Suppressor macrophage treated with lipopolysaccharide for 4 hours (primary cell): ENCODE measurements around the gene STX8.

Experiments
- DNase-seq: peaks from one replicate; pipeline ENCODE4 v3.0.0-alpha.2; 2020

The STX8 gene

DNA sequence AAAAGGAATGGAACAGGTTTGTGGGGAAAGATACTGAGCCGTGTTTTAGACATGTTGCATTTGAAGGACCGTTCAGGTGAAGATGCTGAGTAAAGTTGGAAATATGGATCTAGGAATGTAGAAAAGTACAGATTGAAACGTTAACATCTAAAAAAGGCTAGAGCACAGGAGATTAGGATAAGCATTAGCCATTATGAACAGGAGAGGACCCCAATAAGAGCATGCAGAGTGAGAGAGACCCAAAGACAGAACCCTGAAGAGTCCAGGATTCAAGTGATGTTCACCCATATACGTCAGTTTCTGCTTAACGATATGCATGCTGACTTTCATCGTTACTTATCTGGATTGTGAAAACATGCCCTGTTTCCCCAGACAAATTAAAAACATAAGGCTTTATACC, 140.5 kb downstream of the STX8 start:
- no peak for DNase-seq

- DNase-seq, result no peak
These were observed 141.0 kb downstream of the STX8 start for GRCh38 chr17:9434642-9435057.

GRCh38 chr17:9432934-9433421, 142.6 kb downstream of the STX8 start:
- no peak for DNase-seq

- no peak for DNase-seq
These were observed 143.3 kb downstream of the STX8 start for GRCh38 chr17:9432134-9432885.

- DNase-seq, result no peak
These were observed 144.0 kb downstream of the STX8 start for GRCh38 chr17:9431620-9432019.

DNA sequence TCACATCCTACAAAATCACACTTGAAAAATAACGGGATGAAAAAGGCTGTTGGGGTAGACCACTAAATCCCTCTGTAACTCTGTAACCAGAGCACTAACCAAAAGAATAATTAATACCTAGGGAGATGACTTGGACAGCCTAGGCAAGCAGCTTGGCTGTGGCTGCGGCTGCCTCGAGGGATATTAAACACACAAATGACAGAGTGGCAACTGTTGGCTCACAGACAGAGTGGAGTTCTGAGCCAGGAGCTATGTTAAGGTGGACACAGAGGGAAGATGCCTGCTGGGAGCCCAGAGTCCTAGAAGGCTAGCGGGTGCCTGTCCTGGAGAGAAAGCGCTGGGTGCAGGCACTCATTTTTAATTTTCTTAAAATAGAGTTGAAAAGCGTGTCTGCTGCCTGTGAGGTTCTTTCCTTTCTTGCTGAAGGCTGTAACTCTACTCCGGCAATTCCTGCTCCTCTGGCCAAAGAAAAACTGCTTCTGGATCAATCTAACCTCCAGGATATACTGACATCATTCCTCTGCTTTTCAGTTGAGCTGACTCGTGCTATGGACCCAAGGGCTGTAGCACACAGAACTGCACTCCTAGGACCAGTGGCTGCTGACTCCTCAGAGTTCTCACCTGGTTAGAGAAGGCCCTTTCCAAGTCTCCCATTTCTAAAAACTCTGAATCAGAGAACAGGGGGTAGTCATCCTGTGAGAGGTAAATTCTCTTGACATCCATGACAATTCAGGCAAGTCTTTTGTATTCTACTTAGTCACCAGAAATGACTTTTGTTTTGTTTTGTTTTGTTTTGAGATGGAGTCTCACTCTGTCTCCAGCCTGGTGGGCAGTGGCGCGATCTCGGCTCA, 147.9 kb downstream of the STX8 start:
- DNase-seq, result no peak

DNA sequence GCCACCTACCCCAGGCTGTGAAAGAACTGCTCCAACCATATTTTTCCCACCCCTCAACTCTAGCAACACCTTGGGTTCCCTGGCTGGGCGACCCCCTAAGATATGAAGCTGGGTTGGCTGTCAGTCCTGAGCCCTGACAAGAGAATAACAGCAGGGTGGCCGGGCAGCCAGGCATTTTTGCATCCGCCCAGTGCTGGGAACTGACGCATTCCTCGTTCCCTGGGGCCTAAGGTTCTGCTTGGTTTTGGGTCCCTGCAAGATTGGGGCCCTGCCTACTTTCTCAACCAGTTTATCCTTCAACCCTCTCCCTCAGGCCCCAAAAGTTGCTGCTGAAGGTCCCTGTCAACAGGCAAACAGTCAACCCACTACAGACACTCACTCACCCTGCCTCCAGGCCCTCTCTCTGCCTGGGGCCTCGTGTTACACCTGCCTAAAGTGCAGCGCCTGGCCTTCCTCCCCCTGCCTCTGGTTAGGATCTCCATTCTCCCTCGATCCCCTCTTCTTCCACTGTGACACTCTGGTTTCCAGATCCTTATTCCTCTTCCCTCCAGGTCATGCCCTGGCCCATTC, 151.5 kb downstream of the STX8 start:
- no peak for DNase-seq

DNA sequence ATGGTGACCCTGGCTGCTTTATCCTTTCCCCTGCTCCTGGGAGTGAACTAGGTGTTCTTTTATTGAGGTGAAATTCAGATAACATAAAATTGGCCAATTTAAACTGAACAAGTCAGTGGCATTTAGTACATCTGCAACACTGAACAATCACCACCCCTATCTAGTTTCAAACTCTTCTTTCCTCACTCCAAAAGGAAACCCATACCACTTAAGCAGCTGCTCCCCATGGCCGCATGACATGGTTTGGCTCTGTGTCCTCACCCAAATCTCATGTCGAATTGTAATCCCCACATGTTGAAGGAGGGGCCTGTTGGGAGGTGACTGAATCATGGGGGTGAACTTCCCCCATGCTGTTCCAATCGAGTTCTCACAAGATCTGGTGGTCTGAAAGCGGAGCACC, 154.1 kb downstream of the STX8 start:
- no peak for DNase-seq

GRCh38 chr17:9419932-9420453, 155.6 kb downstream of the STX8 start:
- DNase-seq, result no peak

GRCh38 chr17:9414471-9414870, 161.1 kb downstream of the STX8 start:
- no peak for DNase-seq

DNA sequence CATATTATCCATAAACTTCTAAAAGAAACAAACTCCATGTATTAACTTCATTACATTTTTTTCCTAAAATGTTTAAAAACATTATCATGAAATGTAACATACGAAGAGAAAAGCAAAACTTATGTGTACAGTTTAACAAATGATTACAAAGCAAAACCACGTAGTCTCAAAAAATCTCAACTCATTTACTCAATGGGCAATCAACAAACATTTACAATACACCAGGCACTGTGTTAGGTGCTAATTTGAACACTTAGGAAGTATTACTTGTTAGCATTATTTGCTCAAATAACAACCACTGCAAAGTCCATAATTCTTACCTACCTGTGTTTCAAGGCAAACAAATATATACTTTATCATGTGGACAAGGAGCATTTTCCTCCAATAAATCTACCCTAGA, 164.9 kb downstream of the STX8 start:
- no peak for DNase-seq

GRCh38 chr17:9410301-9410700, 165.3 kb downstream of the STX8 start:
- no peak for DNase-seq

- DNase-seq, result no peak
These were observed 165.7 kb downstream of the STX8 start for GRCh38 chr17:9409878-9410277.

DNA sequence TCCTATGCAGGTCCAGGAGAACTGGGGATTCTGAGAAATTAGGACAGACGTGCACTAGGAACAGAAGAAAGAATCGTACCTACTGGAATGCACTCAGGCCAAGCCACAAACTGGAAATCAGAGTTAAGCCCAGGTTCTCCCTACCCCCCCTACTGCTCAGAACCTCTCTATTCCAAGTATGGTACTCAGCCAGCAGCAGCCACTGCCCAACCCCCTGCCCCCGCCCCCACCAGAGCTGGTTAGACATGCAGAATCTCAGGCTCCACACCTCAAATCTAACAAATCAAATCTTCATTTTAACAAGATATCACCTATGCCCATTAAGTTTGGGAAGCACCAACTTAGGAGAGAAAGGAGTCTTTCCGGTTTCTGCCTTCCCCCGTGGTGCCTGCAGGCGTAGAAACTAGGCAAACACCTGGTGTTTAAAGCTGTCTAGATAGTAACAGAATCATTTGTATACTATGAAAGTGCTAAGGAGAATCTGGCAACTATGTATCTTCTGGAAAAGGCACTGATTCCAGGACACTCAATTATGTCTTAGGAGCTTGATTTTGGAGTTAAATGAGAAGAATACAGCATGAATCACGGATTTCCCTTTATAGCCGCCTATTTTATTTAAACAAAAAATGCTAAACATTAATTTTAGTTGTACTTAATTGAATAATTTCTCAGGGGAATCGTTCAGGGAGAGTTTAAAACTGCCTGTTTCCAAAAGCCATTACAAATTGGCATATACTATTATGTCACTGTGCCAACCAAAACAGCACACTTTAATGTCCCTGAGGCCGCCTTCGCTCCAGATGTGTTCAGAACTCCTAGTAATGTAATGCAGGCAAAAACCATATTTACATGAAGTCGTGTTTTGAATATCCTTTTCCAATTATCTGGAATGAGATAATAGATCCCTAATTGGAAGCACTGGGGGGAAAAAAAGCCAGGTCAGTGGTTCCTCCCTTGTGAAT, 166.5 kb downstream of the STX8 start:
- no peak for DNase-seq

GRCh38 chr17:9408381-9408780, 167.2 kb downstream of the STX8 start:
- DNase-seq, result no peak

GRCh38 chr17:9406046-9406606, 169.5 kb downstream of the STX8 start:
- no peak for DNase-seq

GRCh38 chr17:9403257-9403656, 172.4 kb downstream of the STX8 start:
- no peak for DNase-seq

DNA sequence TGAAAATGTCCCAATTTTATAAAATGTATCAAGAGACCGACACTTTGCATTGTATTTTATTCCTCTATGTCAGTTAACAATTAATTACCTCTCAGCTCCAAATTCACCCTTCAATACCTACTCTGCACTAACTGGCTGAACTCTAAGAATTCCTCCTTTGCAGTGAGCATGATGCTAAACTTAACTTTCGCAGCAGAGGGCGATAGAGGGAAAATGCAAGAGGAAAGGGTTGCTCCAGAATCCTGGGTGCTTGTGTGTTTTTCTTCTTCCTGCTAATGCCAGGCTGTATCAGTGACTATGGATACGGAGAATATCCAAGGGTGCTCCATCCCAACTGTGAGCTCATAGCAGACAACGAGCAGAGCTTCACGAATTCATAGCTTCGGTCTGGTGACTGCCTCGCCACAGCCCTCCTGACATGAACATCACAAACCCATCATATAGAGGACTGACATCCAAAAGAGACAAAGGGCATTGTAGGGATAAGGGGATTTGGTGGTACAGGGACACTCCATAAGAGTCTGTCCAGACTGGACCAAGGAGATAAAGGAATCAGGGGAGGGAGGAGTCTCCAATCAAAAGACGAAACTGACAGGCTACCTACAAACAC, 172.9 kb downstream of the STX8 start:
- DNase-seq, result peak; percentile 43

DNA sequence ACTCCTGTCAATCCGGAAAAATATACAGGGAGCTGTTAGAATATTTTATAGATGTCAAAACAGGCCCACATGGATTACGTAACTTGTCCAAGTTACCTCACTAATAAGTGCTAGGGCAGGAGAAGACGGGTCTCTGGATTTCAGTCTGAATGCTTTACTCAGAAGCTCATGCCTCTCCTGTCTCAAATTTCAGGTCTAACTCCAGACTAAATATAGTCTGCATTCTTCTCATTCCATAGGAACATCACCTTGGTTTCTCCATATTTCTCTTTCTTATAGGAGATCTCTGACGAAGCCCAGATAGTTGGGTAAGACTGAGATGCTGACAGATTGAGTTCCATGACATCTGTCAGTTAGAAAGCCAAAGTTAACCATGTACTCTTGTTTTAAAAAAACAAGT, 174.2 kb downstream of the STX8 start:
- no peak for DNase-seq

DNA sequence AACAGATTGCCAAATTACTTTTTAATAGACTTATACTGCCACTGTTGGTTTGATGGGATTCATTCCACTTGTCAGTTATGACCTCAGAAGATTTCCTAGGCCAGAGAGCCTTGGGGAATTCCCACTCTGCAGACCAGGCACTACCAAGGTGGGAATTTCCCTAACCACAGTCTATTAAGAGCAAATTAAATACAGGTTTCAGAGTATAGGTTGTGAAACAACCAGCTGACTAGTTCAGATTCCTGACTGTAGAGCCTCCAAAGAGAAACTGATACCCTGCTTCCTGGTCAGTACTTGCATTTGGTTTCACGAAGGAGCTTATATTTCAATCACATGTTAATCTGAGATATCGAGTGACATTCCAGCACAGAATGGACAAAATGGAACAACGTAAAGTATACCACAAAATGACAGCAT, 186.5 kb downstream of the STX8 start:
- DNase-seq, result peak; percentile 96

DNA sequence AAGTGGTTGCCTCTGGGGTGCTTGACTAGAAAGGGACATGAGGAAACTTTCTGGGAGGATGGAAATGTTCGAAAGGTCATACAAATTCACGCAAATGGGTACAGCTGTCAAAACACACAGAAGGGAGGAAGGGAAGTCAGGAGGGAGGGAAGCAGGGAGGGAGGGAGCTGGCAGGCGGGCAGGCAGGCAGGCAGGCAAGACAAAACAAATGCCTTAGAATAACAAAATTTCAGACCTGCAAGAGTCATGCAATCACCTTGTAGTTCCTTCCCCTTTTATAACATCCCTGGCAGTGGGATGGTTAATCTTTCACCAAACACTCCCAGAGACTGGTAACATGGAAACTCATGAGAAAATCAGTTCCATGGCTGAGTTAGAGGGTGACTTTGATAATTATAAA, 189.2 kb downstream of the STX8 start:
- DNase-seq, result no peak

GRCh38 chr17:9383826-9384225, 191.8 kb downstream of the STX8 start:
- DNase-seq, result peak; percentile 65
